Neural cell (in vitro differentiated cells): ENCODE results near the gene INVS.

Experiments used
- CTCF ChIP-seq: fragments of 450-650 bp; IDR thresholded peaks from 2 replicates; pipeline ENCODE4 v1.5.1; 2014; ENCODE audit warnings: antibody characterized with exemption, mild to moderate bottlenecking, moderate library complexity; ENCODE audit not compliant: poor library complexity, severe bottlenecking
- EP300 ChIP-seq: fragments of 450-650 bp; conservative IDR thresholded peaks from 2 replicates; pipeline ENCODE4 v1.6.1; 2014; ENCODE audit warnings: antibody characterized with exemption, mild to moderate bottlenecking, moderate library complexity; ENCODE audit not compliant: poor library complexity, severe bottlenecking
- EZH2 ChIP-seq: fragments of 200-600, 300-800 bp; shearing (Covaris generic), sonication (generic); IDR thresholded peaks from 2 replicates; pipeline ENCODE4 v1.6.1; 2014; ENCODE audit warnings: antibody characterized with exemption, low read length, borderline replicate concordance, mild to moderate bottlenecking; ENCODE audit not compliant: insufficient read depth, poor library complexity, severe bottlenecking
- MXI1 ChIP-seq: fragments of 450-650 bp; conservative IDR thresholded peaks from 2 replicates; pipeline ENCODE4 v1.6.1; 2014; ENCODE audit warnings: antibody characterized with exemption, mild to moderate bottlenecking; ENCODE audit not compliant: poor library complexity, severe bottlenecking
- POLR2AphosphoS5 ChIP-seq: IDR thresholded peaks from 2 replicates; pipeline ENCODE4 v1.6.1; 2012
- RAD21 ChIP-seq: fragments of 450-650 bp; conservative IDR thresholded peaks from 2 replicates; pipeline ENCODE4 v1.6.1; 2014; ENCODE audit warnings: antibody characterized with exemption, mild to moderate bottlenecking, moderate library complexity
- SMC3 ChIP-seq: fragments of 450-650 bp; conservative IDR thresholded peaks from 2 replicates; pipeline ENCODE4 v1.6.1; 2014; ENCODE audit warnings: antibody characterized with exemption, mild to moderate bottlenecking, moderate library complexity; ENCODE audit not compliant: poor library complexity
- TAF1 ChIP-seq: IDR thresholded peaks from 2 replicates; pipeline ENCODE4 v1.6.1; 2012; ENCODE audit warnings: low read depth
- TF ChIP-seq, protein P1 (sequence below): IDR thresholded peaks from 2 replicates; pipeline ENCODE4 v1.6.1; 2012; ENCODE audit warnings: borderline replicate concordance

DNA sequence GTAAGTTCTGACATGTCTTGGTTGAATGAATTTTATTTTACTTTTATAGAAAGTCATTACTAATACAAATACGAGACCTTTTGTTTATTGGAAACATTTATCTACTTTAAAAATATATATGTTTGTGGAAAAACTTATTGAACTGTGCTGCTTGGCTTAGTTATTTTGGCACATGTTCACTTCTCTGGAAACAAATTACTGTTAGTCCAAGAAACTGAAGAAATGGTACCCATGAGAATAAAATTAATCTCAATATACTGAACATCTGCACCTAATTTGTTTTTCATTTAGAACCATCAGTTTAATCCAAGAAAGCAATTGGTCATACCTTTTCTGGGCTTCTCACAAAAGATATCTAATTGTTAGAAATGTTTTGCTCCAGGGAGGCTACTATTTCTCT lies 32.2 kb downstream of the INVS start:
- TF ChIP-seq, protein P1, sequence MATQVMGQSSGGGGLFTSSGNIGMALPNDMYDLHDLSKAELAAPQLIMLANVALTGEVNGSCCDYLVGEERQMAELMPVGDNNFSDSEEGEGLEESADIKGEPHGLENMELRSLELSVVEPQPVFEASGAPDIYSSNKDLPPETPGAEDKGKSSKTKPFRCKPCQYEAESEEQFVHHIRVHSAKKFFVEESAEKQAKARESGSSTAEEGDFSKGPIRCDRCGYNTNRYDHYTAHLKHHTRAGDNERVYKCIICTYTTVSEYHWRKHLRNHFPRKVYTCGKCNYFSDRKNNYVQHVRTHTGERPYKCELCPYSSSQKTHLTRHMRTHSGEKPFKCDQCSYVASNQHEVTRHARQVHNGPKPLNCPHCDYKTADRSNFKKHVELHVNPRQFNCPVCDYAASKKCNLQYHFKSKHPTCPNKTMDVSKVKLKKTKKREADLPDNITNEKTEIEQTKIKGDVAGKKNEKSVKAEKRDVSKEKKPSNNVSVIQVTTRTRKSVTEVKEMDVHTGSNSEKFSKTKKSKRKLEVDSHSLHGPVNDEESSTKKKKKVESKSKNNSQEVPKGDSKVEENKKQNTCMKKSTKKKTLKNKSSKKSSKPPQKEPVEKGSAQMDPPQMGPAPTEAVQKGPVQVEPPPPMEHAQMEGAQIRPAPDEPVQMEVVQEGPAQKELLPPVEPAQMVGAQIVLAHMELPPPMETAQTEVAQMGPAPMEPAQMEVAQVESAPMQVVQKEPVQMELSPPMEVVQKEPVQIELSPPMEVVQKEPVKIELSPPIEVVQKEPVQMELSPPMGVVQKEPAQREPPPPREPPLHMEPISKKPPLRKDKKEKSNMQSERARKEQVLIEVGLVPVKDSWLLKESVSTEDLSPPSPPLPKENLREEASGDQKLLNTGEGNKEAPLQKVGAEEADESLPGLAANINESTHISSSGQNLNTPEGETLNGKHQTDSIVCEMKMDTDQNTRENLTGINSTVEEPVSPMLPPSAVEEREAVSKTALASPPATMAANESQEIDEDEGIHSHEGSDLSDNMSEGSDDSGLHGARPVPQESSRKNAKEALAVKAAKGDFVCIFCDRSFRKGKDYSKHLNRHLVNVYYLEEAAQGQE, result no peak
- TF ChIP-seq SMC3, result no peak
- no peak for TF ChIP-seq CTCF
- no peak for TF ChIP-seq EZH2
- TF ChIP-seq EP300, result no peak
- TF ChIP-seq MXI1, result no peak
- TF ChIP-seq POLR2AphosphoS5, result no peak
- TF ChIP-seq RAD21, result no peak
- TF ChIP-seq TAF1, result no peak
